Measurements from ENCODE around the gene CFAP119. TPM values are rescaled to one million over a fixed set of nuclear protein-coding genes. Genes with fewer than 3 reads are reported as not detected.

Gene CFAP119
- total RNA-seq, 1 experiment from 2014 or later: 9.6 TPM

DNA sequence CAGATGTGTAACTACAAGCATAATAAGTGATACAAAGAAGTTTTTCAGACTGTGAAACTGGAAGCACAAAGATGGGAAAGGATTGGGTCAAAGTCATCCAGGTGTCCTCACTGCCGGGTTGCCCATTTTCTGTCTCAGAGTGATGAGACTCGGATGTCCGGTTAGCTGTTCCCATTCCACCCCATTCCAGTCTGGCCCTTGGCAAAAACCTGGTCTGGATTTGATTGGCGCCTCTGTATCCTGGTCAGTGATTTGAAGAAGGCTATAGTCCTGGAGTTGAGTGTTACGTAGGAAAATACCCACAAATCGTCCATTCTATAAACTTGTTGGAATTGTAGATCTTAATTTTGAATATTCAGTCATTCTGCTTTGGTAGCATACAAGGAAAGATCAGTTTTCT, 33.5 kb downstream of the CFAP119 start:
- Histone ChIP-seq H3K9ac (ENCODE audit: low read length) (no peak overlapping the region), H3K4me2 (ENCODE audit: low read length) (no peak overlapping the region), H3K4me3 (ENCODE audit: low read length) (no peak overlapping the region), H3K9me2 (replicated peaks; ENCODE audit: low read length) (no peaks in the 10 kb centered on the region), H4K20me1 (ENCODE audit: low read length) (no peaks in the 10 kb centered on the region), H3K27me3 (ENCODE audit: low read length) (no peaks in the 10 kb centered on the region), H2AFZ (ENCODE audit: low read length) (no peak overlapping the region), H3K27ac (ENCODE audit: low read length) (no peak overlapping the region), H3K4me1 (ENCODE audit: insufficient read depth, low read length) (no peaks in the 10 kb centered on the region), H3K79me2 (ENCODE audit: low read length) (peaks cover 36% of the 10 kb centered on the region), H3K36me3 (ENCODE audit: low read depth, low read length) (peaks cover 45% of the 10 kb centered on the region), H3K9me3 (ENCODE audit: low read length) (no peaks in the 10 kb centered on the region), H3F3A (ENCODE audit: low read length, unreplicated experiment) (no peaks in the 10 kb centered on the region)
- intact Hi-C loops (cut with micrococcal nuclease): no loop called here
- ChIA-PET POLR2A (ENCODE audit: unreplicated experiment) (no interaction called here), CTCF (no interaction called here)
- no TSS peak for BruUV-seq (replicated peaks)
- no peak for TF ChIP-seq EZH2phosphoT487 (IDR thresholded peaks at IDR 0.05; ENCODE audit: borderline replicate concordance, low read length)
- no peak for TF ChIP-seq EZH2 (IDR thresholded peaks at IDR 0.05; ENCODE audit: low read length, unreplicated experiment)
- DNase-seq (no peak), ATAC-seq (no peak)

DNA sequence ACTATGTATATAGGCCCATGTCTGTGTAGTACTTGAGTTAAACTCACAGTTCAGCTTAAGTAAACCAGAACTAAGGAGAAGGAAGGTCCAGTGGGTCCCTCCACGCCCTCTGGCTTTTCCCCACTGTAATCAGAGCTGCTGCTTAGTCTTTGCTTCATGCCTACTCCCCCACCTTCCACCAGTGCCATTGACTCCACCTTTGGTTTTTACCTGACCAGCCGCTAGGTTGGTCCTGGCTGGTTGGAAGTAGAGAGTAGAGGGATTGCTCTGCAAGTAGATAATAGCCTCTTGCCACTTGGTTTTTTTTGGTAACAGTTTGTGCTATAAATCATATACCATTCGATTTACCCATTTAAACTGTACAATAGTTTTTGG, 36.5 kb downstream of the CFAP119 start:
- Histone ChIP-seq H3K4me3 (ENCODE audit: low read length) (no peak overlapping the region), H3F3A (ENCODE audit: low read length, unreplicated experiment) (no peaks in the 10 kb centered on the region), H3K79me2 (ENCODE audit: low read length) (peaks cover 50% of the 10 kb centered on the region), H3K27ac (ENCODE audit: low read length) (no peak overlapping the region), H3K4me2 (ENCODE audit: low read length) (no peak overlapping the region), H3K9me3 (ENCODE audit: low read length) (no peaks in the 10 kb centered on the region), H4K20me1 (ENCODE audit: low read length) (no peaks in the 10 kb centered on the region), H3K9ac (ENCODE audit: low read length) (no peak overlapping the region), H2AFZ (ENCODE audit: low read length) (no peak overlapping the region), H3K4me1 (ENCODE audit: insufficient read depth, low read length) (peaks cover 22% of the 10 kb centered on the region), H3K36me3 (ENCODE audit: low read depth, low read length) (peaks cover 61% of the 10 kb centered on the region), H3K27me3 (ENCODE audit: low read length) (no peaks in the 10 kb centered on the region), H3K9me2 (replicated peaks; ENCODE audit: low read length) (no peaks in the 10 kb centered on the region)
- ChIA-PET POLR2A (ENCODE audit: unreplicated experiment) (no interaction called here), CTCF (no interaction called here)
- no TSS peak for BruUV-seq (replicated peaks)
- DNase-seq: no peak
- TF ChIP-seq EZH2phosphoT487 (IDR thresholded peaks at IDR 0.05; ENCODE audit: borderline replicate concordance, low read length): no peak
- TF ChIP-seq, protein P1, sequence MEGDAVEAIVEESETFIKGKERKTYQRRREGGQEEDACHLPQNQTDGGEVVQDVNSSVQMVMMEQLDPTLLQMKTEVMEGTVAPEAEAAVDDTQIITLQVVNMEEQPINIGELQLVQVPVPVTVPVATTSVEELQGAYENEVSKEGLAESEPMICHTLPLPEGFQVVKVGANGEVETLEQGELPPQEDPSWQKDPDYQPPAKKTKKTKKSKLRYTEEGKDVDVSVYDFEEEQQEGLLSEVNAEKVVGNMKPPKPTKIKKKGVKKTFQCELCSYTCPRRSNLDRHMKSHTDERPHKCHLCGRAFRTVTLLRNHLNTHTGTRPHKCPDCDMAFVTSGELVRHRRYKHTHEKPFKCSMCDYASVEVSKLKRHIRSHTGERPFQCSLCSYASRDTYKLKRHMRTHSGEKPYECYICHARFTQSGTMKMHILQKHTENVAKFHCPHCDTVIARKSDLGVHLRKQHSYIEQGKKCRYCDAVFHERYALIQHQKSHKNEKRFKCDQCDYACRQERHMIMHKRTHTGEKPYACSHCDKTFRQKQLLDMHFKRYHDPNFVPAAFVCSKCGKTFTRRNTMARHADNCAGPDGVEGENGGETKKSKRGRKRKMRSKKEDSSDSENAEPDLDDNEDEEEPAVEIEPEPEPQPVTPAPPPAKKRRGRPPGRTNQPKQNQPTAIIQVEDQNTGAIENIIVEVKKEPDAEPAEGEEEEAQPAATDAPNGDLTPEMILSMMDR (conservative IDR thresholded peaks at IDR 0.05; ENCODE audit: low read depth, low read length): no peak
- no peak for TF ChIP-seq EZH2 (IDR thresholded peaks at IDR 0.05; ENCODE audit: low read length, unreplicated experiment)
- no peak for ATAC-seq
- intact Hi-C loops (cut with micrococcal nuclease): no loop called here

DNA sequence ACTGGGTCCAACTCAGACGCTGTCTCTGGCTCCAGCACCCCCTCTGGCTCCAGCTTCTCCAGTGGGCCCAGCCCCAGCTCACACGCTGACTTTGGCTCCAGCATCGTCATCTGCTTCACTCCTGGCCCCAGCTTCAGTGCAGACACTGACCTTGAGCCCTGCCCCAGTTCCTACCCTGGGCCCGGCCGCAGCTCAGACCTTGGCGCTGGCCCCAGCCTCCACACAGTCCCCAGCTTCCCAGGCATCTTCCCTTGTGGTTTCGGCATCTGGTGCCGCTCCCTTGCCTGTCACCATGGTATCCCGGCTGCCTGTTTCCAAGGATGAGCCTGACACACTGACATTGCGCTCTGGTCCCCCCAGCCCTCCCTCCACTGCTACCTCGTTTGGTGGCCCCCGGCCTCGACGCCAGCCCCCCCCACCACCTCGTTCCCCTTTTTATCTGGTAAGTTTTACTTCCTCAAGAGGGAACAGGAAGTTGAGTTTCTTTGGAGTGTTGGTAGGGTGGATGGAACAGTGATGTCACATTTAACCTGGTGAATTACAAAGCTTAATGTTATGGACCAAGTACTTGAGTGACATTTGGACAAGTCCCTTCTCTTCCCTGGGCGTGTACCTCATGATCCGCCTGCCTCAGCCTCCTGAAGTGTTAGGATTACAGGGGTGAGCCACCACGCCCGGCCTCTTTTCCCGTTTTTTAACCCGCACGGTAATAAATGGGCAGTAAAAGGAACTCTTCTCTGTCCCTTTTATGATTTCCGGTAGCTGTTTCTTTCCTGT, 37.0 kb downstream of the CFAP119 start:
- Histone ChIP-seq H3K4me1 (ENCODE audit: insufficient read depth, low read length) (peaks cover 25% of the 10 kb centered on the region), H3K27ac (ENCODE audit: low read length) (no peak overlapping the region), H3K9me2 (replicated peaks; ENCODE audit: low read length) (no peaks in the 10 kb centered on the region), H3K27me3 (ENCODE audit: low read length) (no peaks in the 10 kb centered on the region), H3K79me2 (ENCODE audit: low read length) (peaks cover 50% of the 10 kb centered on the region), H2AFZ (ENCODE audit: low read length) (no peak overlapping the region), H3K9me3 (ENCODE audit: low read length) (no peaks in the 10 kb centered on the region), H3K36me3 (ENCODE audit: low read depth, low read length) (peaks cover 58% of the 10 kb centered on the region), H3F3A (ENCODE audit: low read length, unreplicated experiment) (no peaks in the 10 kb centered on the region), H4K20me1 (ENCODE audit: low read length) (no peaks in the 10 kb centered on the region), H3K4me3 (ENCODE audit: low read length) (no peak overlapping the region), H3K9ac (ENCODE audit: low read length) (no peak overlapping the region), H3K4me2 (ENCODE audit: low read length) (no peak overlapping the region)
- DNase-seq (no peak), ATAC-seq (no peak)
- intact Hi-C loops (cut with micrococcal nuclease): no loop called here
- ChIA-PET CTCF (no interaction called here), POLR2A (ENCODE audit: unreplicated experiment) (no interaction called here)
- no TSS peak for BruUV-seq (replicated peaks)
- TF ChIP-seq EZH2phosphoT487 (IDR thresholded peaks at IDR 0.05; ENCODE audit: borderline replicate concordance, low read length) (no peak), EZH2 (IDR thresholded peaks at IDR 0.05; ENCODE audit: low read length, unreplicated experiment) (no peak)
- TF ChIP-seq, protein P1 (conservative IDR thresholded peaks at IDR 0.05; ENCODE audit: low read depth, low read length): no peak
